ENCODE data around the gene ST8SIA6. TPM values are rescaled to one million over a fixed set of nuclear protein-coding genes. Genes with fewer than 3 reads are reported as not detected.
"Not testable (repeated sequence)": the region's sequence is repeated elsewhere in the genome, so short reads cannot be mapped to it uniquely, and the experiment has no call there.

Gene ST8SIA6
- total RNA-seq, 2 experiments from 2014 or later: 0.19 to 0.34 TPM

- Mint-ChIP-seq H3K4me3 (no peak overlapping the region), H3K9me3 (no peaks in the 10 kb centered on the region), H3K27ac (no peak overlapping the region), H3K36me3 (ENCODE audit: low read depth) (no peaks in the 10 kb centered on the region), H3K27me3 (no peaks in the 10 kb centered on the region), H3K4me1 (ENCODE audit: low read depth) (peaks cover 27% of the 10 kb centered on the region)
- no peak overlapping the region for H3K27ac ChIP-seq (ENCODE audit: low read depth in 1 of 2, low read length in 2 of 2)
- no peak for ATAC-seq (ENCODE audit: poor library complexity)
- no peak overlapping the region for H3K4me3 ChIP-seq (ENCODE audit: low read length)
- intact Hi-C loops (cut with DNase I, micrococcal nuclease): loop anchor here in 1 of 2 experiments (1.0 kb wide), 1 partner anchor 24 kb away; no protein-coding TSS in a partner anchor
- no peaks in the 10 kb centered on the region for H3K9me3 ChIP-seq (ENCODE audit: control insufficient read depth in 1 of 2, insufficient read depth in 1 of 2, low read length in 2 of 2)
- no peaks in the 10 kb centered on the region for H3K27me3 ChIP-seq (ENCODE audit: control insufficient read depth in 1 of 2, insufficient read depth in 2 of 2, low read length in 2 of 2)
- CTCF ChIA-PET: no interaction called here
- H3K36me3 ChIP-seq (ENCODE audit: insufficient read depth, low read length): no peaks in the 10 kb centered on the region
- H3K4me1 ChIP-seq (ENCODE audit: insufficient read depth, low read length): peaks cover 6% of the 10 kb centered on the region
- POLR2A ChIA-PET: interaction anchor here (0.7 to 3.8 kb wide), 4 partner anchors 17 to 1313 kb away, joined by 3 to 41 read pairs (median 4); no protein-coding TSS in a partner anchor
- DNase-seq: no peak
- no peak for TF ChIP-seq CTCF (IDR thresholded peaks at IDR 0.05)
These were observed 47.3 kb downstream of the ST8SIA6 start for GRCh38 chr10:17407047-17407446.

GRCh38 chr10:17406036-17406834, 48.2 kb downstream of the ST8SIA6 start:
- H3K27me3 ChIP-seq (ENCODE audit: control insufficient read depth in 1 of 2, insufficient read depth in 2 of 2, low read length in 2 of 2): no peaks in the 10 kb centered on the region

GRCh38 chr10:17403161-17403560, 51.2 kb downstream of the ST8SIA6 start:
- H3K36me3 ChIP-seq (ENCODE audit: insufficient read depth, low read length): no peaks in the 10 kb centered on the region
- CTCF ChIA-PET: no interaction called here

More at GRCh38 chr10:17406036-17406834, 48.2 kb downstream of the ST8SIA6 start:
- Mint-ChIP-seq H3K36me3 (ENCODE audit: low read depth) (no peaks in the 10 kb centered on the region), H3K4me3 (no peak overlapping the region), H3K9me3 (no peaks in the 10 kb centered on the region), H3K4me1 (ENCODE audit: low read depth) (peaks cover 21% of the 10 kb centered on the region), H3K27me3 (no peaks in the 10 kb centered on the region), H3K27ac (no peak overlapping the region)
- H3K4me3 ChIP-seq (ENCODE audit: low read length): no peak overlapping the region
- TF ChIP-seq CTCF (IDR thresholded peaks at IDR 0.05): no peak
- ChIA-PET POLR2A (interaction anchor here (0.7 to 3.8 kb wide), 3 partner anchors 16 to 1314 kb away, joined by 3 to 41 read pairs (median 3); no protein-coding TSS in a partner anchor), CTCF (no interaction called here)
- intact Hi-C loops (cut with DNase I, micrococcal nuclease): no loop called here
- DNase-seq: no peak
- H3K4me1 ChIP-seq (ENCODE audit: insufficient read depth, low read length): peaks cover 6% of the 10 kb centered on the region
- H3K36me3 ChIP-seq (ENCODE audit: insufficient read depth, low read length): no peaks in the 10 kb centered on the region
- H3K9me3 ChIP-seq (ENCODE audit: control insufficient read depth in 1 of 2, insufficient read depth in 1 of 2, low read length in 2 of 2): no peaks in the 10 kb centered on the region
- no peak overlapping the region for H3K27ac ChIP-seq (ENCODE audit: low read depth in 1 of 2, low read length in 2 of 2)
- ATAC-seq (ENCODE audit: poor library complexity): no peak

GRCh38 chr10:17402040-17402439, 52.4 kb downstream of the ST8SIA6 start:
- H3K27me3 ChIP-seq (ENCODE audit: control insufficient read depth in 1 of 2, insufficient read depth in 2 of 2, low read length in 2 of 2); intact Hi-C loops (cut with DNase I, micrococcal nuclease); H3K27ac ChIP-seq (ENCODE audit: low read depth in 1 of 2, low read length in 2 of 2); H3K4me1 ChIP-seq (ENCODE audit: insufficient read depth, low read length); H3K9me3 ChIP-seq (ENCODE audit: control insufficient read depth in 1 of 2, insufficient read depth in 1 of 2, low read length in 2 of 2); H3K36me3 Mint-ChIP-seq (ENCODE audit: low read depth); H3K27ac Mint-ChIP-seq; H3K4me1 Mint-ChIP-seq (ENCODE audit: low read depth); H3K36me3 ChIP-seq (ENCODE audit: insufficient read depth, low read length); H3K27me3 Mint-ChIP-seq; ATAC-seq (ENCODE audit: poor library complexity); POLR2A ChIA-PET; DNase-seq; H3K4me3 Mint-ChIP-seq; CTCF ChIA-PET; H3K4me3 ChIP-seq (ENCODE audit: low read length); H3K9me3 Mint-ChIP-seq: not testable (repeated sequence)

More at GRCh38 chr10:17403161-17403560, 51.2 kb downstream of the ST8SIA6 start:
- Histone ChIP-seq H3K4me1 (ENCODE audit: insufficient read depth, low read length) (no peaks in the 10 kb centered on the region), H3K9me3 (ENCODE audit: control insufficient read depth in 1 of 2, insufficient read depth in 1 of 2, low read length in 2 of 2) (no peaks in the 10 kb centered on the region), H3K27ac (ENCODE audit: low read depth in 1 of 2, low read length in 2 of 2) (no peak overlapping the region), H3K27me3 (ENCODE audit: control insufficient read depth in 1 of 2, insufficient read depth in 2 of 2, low read length in 2 of 2) (no peaks in the 10 kb centered on the region), H3K4me3 (ENCODE audit: low read length) (no peak overlapping the region)
- Mint-ChIP-seq H3K27me3 (peaks cover 4% of the 10 kb centered on the region), H3K4me1 (ENCODE audit: low read depth) (no peaks in the 10 kb centered on the region), H3K9me3 (no peaks in the 10 kb centered on the region), H3K36me3 (ENCODE audit: low read depth) (no peaks in the 10 kb centered on the region), H3K27ac (no peak overlapping the region), H3K4me3 (no peak overlapping the region)
- ATAC-seq (ENCODE audit: poor library complexity): no peak
- DNase-seq: no peak
- TF ChIP-seq CTCF (IDR thresholded peaks at IDR 0.05): no peak
- POLR2A ChIA-PET: interaction anchor here (0.7 kb wide), 1 partner anchor 206 kb away, joined by 3 read pairs; no protein-coding TSS in a partner anchor
- intact Hi-C loops (cut with DNase I, micrococcal nuclease): no loop called here

Data from CD4-positive, alpha-beta T cell (primary cell).